K562 treated with DMSO at 1 percent for 24 hours (cell line): ENCODE results near the gene P2RX2. TPM values are rescaled to one million over a fixed set of nuclear protein-coding genes. Genes with fewer than 3 reads are reported as not detected.

Experiments used
- total RNA-seq: library from RNA; unstranded; fragments of 300-600 nt; gene quantifications from 2 replicates; pipeline ENCODE4 v1.2.3, GENCODE V29; 2022; ENCODE audit warnings: low read depth; ENCODE audit not compliant: insufficient read depth

Gene P2RX2
- total RNA-seq = 0.56 and 0.63 TPM in 2 replicates

GRCh38 chr12:132618683-132619043 lies at the start of gene P2RX2:
Gene P2RX2 (plus strand): TSS chr12:132618776. CDS start chr12:132618817, 41 bp downstream.

GRCh38 chr12:132610051-132610759 lies 8.4 kb upstream of the P2RX2 start, which contains the start of gene LRCOL1:
Gene LRCOL1 (minus strand): TSS chr12:132610582. CDS start chr12:132606251, 4,331 bp downstream.

Other genes with a start within 250 kb of the P2RX2 start
- 52.9 and 102 TPM in 2 replicates for gene FBRSL1, start 128.6 kb upstream of the P2RX2 start, total RNA-seq
- gene LRCOL1, start 8.2 kb upstream of the P2RX2 start, total RNA-seq = not detected in 2 replicates
- 55.8 and 59.3 TPM in 2 replicates for gene POLE, start 68.6 kb downstream of the P2RX2 start, total RNA-seq
- gene PXMP2, start 68.8 kb downstream of the P2RX2 start, total RNA-seq = 59.1 and 61.4 TPM in 2 replicates
- gene PGAM5, start 92.1 kb downstream of the P2RX2 start, total RNA-seq = 28.8 and 28.9 TPM in 2 replicates
- gene ANKLE2, start 143.1 kb downstream of the P2RX2 start, total RNA-seq = 32.4 and 32.7 TPM in 2 replicates
- gene GOLGA3, start 210.1 kb downstream of the P2RX2 start, total RNA-seq = 23.3 and 25.6 TPM in 2 replicates